GM18907 (cell line): ENCODE measurements around the gene KCNK7.
A peak's percentile ranks its signal among the peaks of the same experiment; 100 is the strongest.

Source experiments
- ATAC-seq: cut with Tn5 transposase; IDR thresholded peaks from one replicate; pipeline ENCODE4 v1.9.1; 2021; ENCODE audit warnings: mild to moderate bottlenecking, moderate library complexity; ENCODE audit not compliant: unreplicated experiment

KCNK7 gene

GRCh38 chr11:65558930-65559509, 36.6 kb downstream of the KCNK7 start:
- no peak for ATAC-seq

- no peak for ATAC-seq
These were observed 37.3 kb downstream of the KCNK7 start, which contains the start of gene LTBP3 for GRCh38 chr11:65558002-65558929. TSS of gene LTBP3 (minus strand) at chr11:65558359. CDS start at chr11:65557959, 400 bp downstream.

- no peak for ATAC-seq
These were observed 38.2 kb downstream of the KCNK7 start for GRCh38 chr11:65557280-65558001.

- no peak for ATAC-seq
These were observed 38.9 kb downstream of the KCNK7 start for GRCh38 chr11:65556470-65557279.

- ATAC-seq, result no peak
These were observed 39.8 kb downstream of the KCNK7 start for GRCh38 chr11:65555693-65556231.

GRCh38 chr11:65554842-65555430, 40.7 kb downstream of the KCNK7 start:
- ATAC-seq, result no peak

GRCh38 chr11:65554057-65554818, 41.4 kb downstream of the KCNK7 start:
- no peak for ATAC-seq

- no peak for ATAC-seq
These were observed 42.1 kb downstream of the KCNK7 start for GRCh38 chr11:65553301-65554001.

- ATAC-seq, result no peak
These were observed 43.1 kb downstream of the KCNK7 start for GRCh38 chr11:65552388-65552951.

GRCh38 chr11:65551572-65552387, 43.8 kb downstream of the KCNK7 start:
- peak; percentile 62 for ATAC-seq

GRCh38 chr11:65549096-65549495, 46.5 kb downstream of the KCNK7 start:
- ATAC-seq, result no peak

- ATAC-seq, result no peak
These were observed 47.2 kb downstream of the KCNK7 start for GRCh38 chr11:65548395-65548794.

GRCh38 chr11:65547446-65548125, 48.0 kb downstream of the KCNK7 start:
- no peak for ATAC-seq

- peak; percentile 66 for ATAC-seq
These were observed 49.2 kb downstream of the KCNK7 start for GRCh38 chr11:65546217-65546958.

GRCh38 chr11:65545853-65546216, 49.8 kb downstream of the KCNK7 start:
- ATAC-seq, result no peak
